Astrocyte (in vitro differentiated cells and primary cell): ENCODE data around the gene MDK. TPM values are rescaled to one million over a fixed set of nuclear protein-coding genes. Genes with fewer than 3 reads are reported as not detected.

Experiments
- DNase-seq: peaks from one replicate; pipeline ENCODE4 v3.0.0-alpha.2; 2010; ENCODE audit warnings: low read depth
- FAIRE-seq: peaks from 2 replicates; lab custom pipeline; 2011; peaks lifted over from hg19 to GRCh38; lab: Jason Lieb, UNC
- H2AFZ ChIP-seq: 2 replicates; pipeline ENCODE4 v1.6.0; 2012; ENCODE audit warnings: low read depth, low read length, inconsistent platforms
- H3K27ac ChIP-seq: 2 replicates; pipeline ENCODE4 v1.5.1; 2011; ENCODE audit warnings: low read depth, low read length, inconsistent platforms
- H3K27me3 ChIP-seq: 2 replicates; pipeline ENCODE4 v1.6.0; 2011; ENCODE audit warnings: low read length, inconsistent platforms; ENCODE audit not compliant: insufficient read depth
- H3K36me3 ChIP-seq: 2 replicates; pipeline ENCODE4 v1.5.1; 2011; ENCODE audit warnings: low read length, inconsistent platforms; ENCODE audit not compliant: insufficient read depth
- H3K4me1 ChIP-seq: 2 replicates; pipeline ENCODE4 v1.5.1; 2011; ENCODE audit warnings: low read length, inconsistent platforms; ENCODE audit not compliant: insufficient read depth
- H3K4me2 ChIP-seq: 2 replicates; pipeline ENCODE4 v1.6.0; 2012; ENCODE audit warnings: low read length, inconsistent platforms
- H3K4me3 ChIP-seq: 2 replicates; pipeline ENCODE4 v1.5.1; 2011; ENCODE audit warnings: low read depth, mild to moderate bottlenecking, low read length, inconsistent platforms; ENCODE audit not compliant: insufficient read depth
- H3K79me2 ChIP-seq: 2 replicates; pipeline ENCODE4 v1.6.0; 2012; ENCODE audit warnings: mild to moderate bottlenecking, low read length, inconsistent platforms; ENCODE audit not compliant: insufficient read depth
- H3K9ac ChIP-seq: 2 replicates; pipeline ENCODE4 v1.6.0; 2012; ENCODE audit warnings: mild to moderate bottlenecking, low read length, inconsistent platforms
- H3K9me3 ChIP-seq: 2 replicates; pipeline ENCODE4 v1.5.1; 2012; ENCODE audit warnings: low read depth, mild to moderate bottlenecking, low read length, inconsistent platforms; ENCODE audit not compliant: insufficient read depth
- H4K20me1 ChIP-seq: 2 replicates; pipeline ENCODE4 v1.6.0; 2012; ENCODE audit warnings: low read length, inconsistent platforms; ENCODE audit not compliant: insufficient read depth
- H3K27ac Mint-ChIP-seq: one replicate; pipeline ENCODE4 v1.8.0; 2021; ENCODE audit warnings: mild to moderate bottlenecking, mixed read lengths; ENCODE audit not compliant: unreplicated experiment
- H3K27me3 Mint-ChIP-seq: one replicate; pipeline ENCODE4 v1.8.0; 2021; ENCODE audit warnings: low read depth, mixed read lengths; ENCODE audit not compliant: unreplicated experiment
- H3K36me3 Mint-ChIP-seq: one replicate; pipeline ENCODE4 v1.8.0; 2021; ENCODE audit warnings: low read depth, mixed read lengths; ENCODE audit not compliant: unreplicated experiment
- H3K4me1 Mint-ChIP-seq: one replicate; pipeline ENCODE4 v1.8.0; 2021; ENCODE audit warnings: low read depth, mixed read lengths; ENCODE audit not compliant: unreplicated experiment
- H3K4me3 Mint-ChIP-seq: one replicate; pipeline ENCODE4 v1.8.0; 2021; ENCODE audit warnings: mild to moderate bottlenecking, moderate library complexity, mixed read lengths; ENCODE audit not compliant: unreplicated experiment
- H3K9me3 Mint-ChIP-seq: one replicate; pipeline ENCODE4 v1.8.0; 2021; ENCODE audit warnings: mild to moderate bottlenecking, mixed read lengths; ENCODE audit not compliant: unreplicated experiment
- EZH2 ChIP-seq: IDR thresholded peaks from 2 replicates; pipeline ENCODE4 v1.6.1; 2012; ENCODE audit warnings: mild to moderate bottlenecking, low read length, inconsistent platforms; ENCODE audit not compliant: insufficient read depth
- total RNA-seq: library from RNA; stranded (reverse); gene quantifications from 2 replicates; pipeline ENCODE4 v1.2.1, GENCODE V29; 2021
- TF ChIP-seq, protein P1 (sequence below): IDR thresholded peaks from 2 replicates; pipeline ENCODE4 v1.5.1; 2011; ENCODE audit warnings: low read depth, mild to moderate bottlenecking, inconsistent platforms, low read length, moderate library complexity; ENCODE audit not compliant: insufficient read depth

MDK gene
- total RNA-seq, 1 donor from 2014 or later = 325 TPM

DNA sequence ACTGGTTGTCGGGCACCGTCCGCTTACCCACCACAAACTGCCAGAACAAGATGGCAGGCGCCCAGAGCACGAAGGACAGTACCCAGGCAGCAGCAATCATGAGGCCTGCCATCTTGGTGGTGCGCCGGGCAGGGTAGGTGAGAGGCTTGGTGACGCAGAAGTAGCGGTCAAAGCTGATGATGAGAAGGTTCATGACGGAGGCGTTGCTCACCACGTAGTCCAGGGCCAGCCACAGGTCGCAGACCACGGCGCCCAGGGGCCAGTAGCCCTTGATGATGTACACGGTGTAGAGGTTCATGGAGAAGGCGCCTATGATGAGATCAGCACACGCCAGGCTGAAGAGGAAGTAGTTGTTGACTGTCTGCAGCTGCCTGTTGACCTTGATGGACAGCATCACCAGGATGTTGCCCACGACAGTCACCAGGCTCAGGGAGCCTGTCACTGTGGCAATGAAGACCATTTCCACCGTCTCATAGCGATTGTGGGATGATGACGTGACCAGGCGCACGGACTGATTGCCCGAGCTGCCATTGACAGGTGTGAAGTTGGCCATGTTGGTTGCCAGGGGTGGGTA, 4.6 kb downstream of the MDK start:
- TF ChIP-seq, protein P1, sequence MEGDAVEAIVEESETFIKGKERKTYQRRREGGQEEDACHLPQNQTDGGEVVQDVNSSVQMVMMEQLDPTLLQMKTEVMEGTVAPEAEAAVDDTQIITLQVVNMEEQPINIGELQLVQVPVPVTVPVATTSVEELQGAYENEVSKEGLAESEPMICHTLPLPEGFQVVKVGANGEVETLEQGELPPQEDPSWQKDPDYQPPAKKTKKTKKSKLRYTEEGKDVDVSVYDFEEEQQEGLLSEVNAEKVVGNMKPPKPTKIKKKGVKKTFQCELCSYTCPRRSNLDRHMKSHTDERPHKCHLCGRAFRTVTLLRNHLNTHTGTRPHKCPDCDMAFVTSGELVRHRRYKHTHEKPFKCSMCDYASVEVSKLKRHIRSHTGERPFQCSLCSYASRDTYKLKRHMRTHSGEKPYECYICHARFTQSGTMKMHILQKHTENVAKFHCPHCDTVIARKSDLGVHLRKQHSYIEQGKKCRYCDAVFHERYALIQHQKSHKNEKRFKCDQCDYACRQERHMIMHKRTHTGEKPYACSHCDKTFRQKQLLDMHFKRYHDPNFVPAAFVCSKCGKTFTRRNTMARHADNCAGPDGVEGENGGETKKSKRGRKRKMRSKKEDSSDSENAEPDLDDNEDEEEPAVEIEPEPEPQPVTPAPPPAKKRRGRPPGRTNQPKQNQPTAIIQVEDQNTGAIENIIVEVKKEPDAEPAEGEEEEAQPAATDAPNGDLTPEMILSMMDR = no peak
- TF ChIP-seq EZH2 = no peak
- no peaks in the 10 kb centered on the region for H3K9me3 Mint-ChIP-seq
- no peak for DNase-seq
- H3K27ac Mint-ChIP-seq = peak overlapping the region; percentile 29
- H3K36me3 ChIP-seq = no peaks in the 10 kb centered on the region
- no peak for FAIRE-seq
- H3K4me2 ChIP-seq = no peak overlapping the region
- H3K9me3 ChIP-seq = no peaks in the 10 kb centered on the region
- H3K4me1 Mint-ChIP-seq = no peaks in the 10 kb centered on the region
- no peak overlapping the region for H3K4me3 ChIP-seq
- H2AFZ ChIP-seq = no peak overlapping the region
- H3K27ac ChIP-seq = no peak overlapping the region
- peaks cover 14% of the 10 kb centered on the region for H3K79me2 ChIP-seq
- peak overlapping the region; percentile 60 for H3K4me3 Mint-ChIP-seq
- H3K4me1 ChIP-seq = peaks cover 21% of the 10 kb centered on the region
- H3K27me3 ChIP-seq = peaks cover 27% of the 10 kb centered on the region
- H3K27me3 Mint-ChIP-seq = peaks cover 34% of the 10 kb centered on the region
- H3K36me3 Mint-ChIP-seq = no peaks in the 10 kb centered on the region
- no peak overlapping the region for H3K9ac ChIP-seq
- peaks cover 32% of the 10 kb centered on the region for H4K20me1 ChIP-seq

DNA sequence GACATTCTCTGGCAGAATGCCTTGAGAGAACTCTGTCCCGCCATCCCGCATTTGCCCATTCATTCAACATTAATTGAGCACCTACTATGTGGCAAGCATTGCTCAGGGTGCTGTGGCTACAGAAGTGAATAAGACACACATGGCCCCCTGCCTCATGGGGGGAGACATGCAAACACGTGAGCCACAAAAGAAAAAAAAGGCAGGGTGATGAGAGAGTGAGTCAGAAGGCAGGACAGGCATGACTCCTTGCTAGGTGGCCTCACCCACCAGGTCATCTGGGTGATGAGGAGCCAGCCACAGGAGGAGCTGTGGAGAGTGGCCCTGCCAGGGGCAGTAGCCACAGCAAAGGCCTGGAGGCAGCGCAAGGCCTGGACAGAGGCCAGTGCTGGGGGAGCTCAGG, 5.2 kb downstream of the MDK start:
- Histone ChIP-seq H3K4me3 (no peak overlapping the region), H3K9ac (no peak overlapping the region), H2AFZ (no peak overlapping the region), H3K4me1 (peaks cover 21% of the 10 kb centered on the region), H4K20me1 (peaks cover 32% of the 10 kb centered on the region), H3K27me3 (peaks cover 27% of the 10 kb centered on the region), H3K4me2 (no peak overlapping the region), H3K9me3 (no peaks in the 10 kb centered on the region), H3K36me3 (no peaks in the 10 kb centered on the region), H3K27ac (no peak overlapping the region), H3K79me2 (peaks cover 14% of the 10 kb centered on the region)
- DNase-seq (no peak), FAIRE-seq (no peak)
- Mint-ChIP-seq H3K9me3 (no peaks in the 10 kb centered on the region), H3K4me3 (no peak overlapping the region), H3K4me1 (no peaks in the 10 kb centered on the region), H3K27me3 (peaks cover 34% of the 10 kb centered on the region), H3K36me3 (no peaks in the 10 kb centered on the region), H3K27ac (peak overlapping the region; percentile 29)
- no peak for TF ChIP-seq EZH2
- TF ChIP-seq, protein P1 = no peak

DNA sequence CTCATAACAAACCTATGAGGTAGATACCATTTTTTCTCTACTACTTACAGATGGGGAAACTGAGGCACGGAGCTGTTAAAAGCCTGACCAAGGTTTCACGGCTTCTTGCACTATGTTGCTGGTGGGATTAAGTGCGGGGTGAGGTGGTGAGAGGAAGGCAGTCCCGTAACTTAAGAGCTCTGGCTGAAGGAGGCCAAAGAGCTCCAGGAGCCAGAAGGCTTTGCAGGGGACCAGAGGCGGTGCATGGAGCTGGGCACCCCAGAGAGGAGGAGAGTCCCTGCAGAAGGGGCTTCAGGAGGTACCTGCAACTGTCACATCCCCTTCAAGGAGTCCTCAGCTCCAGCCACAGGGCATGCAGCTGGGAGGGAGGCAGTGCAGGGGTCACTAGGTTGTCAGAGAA, 6.0 kb downstream of the MDK start:
- peaks cover 27% of the 10 kb centered on the region for H3K27me3 ChIP-seq
- peaks cover 34% of the 10 kb centered on the region for H3K27me3 Mint-ChIP-seq
- FAIRE-seq = no peak
- H3K27ac Mint-ChIP-seq = peak overlapping the region; percentile 26
- peaks cover 32% of the 10 kb centered on the region for H4K20me1 ChIP-seq
- no peaks in the 10 kb centered on the region for H3K9me3 Mint-ChIP-seq
- TF ChIP-seq, protein P1 = no peak
- TF ChIP-seq EZH2 = no peak
- no peaks in the 10 kb centered on the region for H3K9me3 ChIP-seq
- no peak for DNase-seq
- H3K79me2 ChIP-seq = peaks cover 7% of the 10 kb centered on the region
- no peak overlapping the region for H3K9ac ChIP-seq
- no peak overlapping the region for H2AFZ ChIP-seq
- H3K4me3 ChIP-seq = no peak overlapping the region
- no peaks in the 10 kb centered on the region for H3K36me3 Mint-ChIP-seq
- peaks cover 15% of the 10 kb centered on the region for H3K4me1 ChIP-seq
- no peak overlapping the region for H3K4me2 ChIP-seq
- no peak overlapping the region for H3K27ac ChIP-seq
- no peak overlapping the region for H3K4me3 Mint-ChIP-seq
- no peaks in the 10 kb centered on the region for H3K36me3 ChIP-seq
- H3K4me1 Mint-ChIP-seq = no peaks in the 10 kb centered on the region
